Endometrial microvascular endothelial cells (primary cell): Measurements from ENCODE around the gene CXXC5. TPM values are rescaled to one million over a fixed set of nuclear protein-coding genes. Genes with fewer than 3 reads are reported as not detected.

Experiments
- in situ Hi-C: cut with HindIII; loops from 2 replicates; pipeline ENCODE4 v1.10.0; 2017; ENCODE audit warnings: low sequenced_read_pairs, low pct_unique_long_range_greater_than_20kb; ENCODE audit errors: inconsistent ontology term
- total RNA-seq: library from RNA; depleted of rRNA; stranded (reverse); fragments of >200 nt; gene quantifications from one replicate; pipeline ENCODE4 v1.2.3, GENCODE V29; 2015; ENCODE audit errors: inconsistent ontology term

Gene CXXC5
- total RNA-seq, 1 donor from 2014 or later, result 1.5 TPM

DNA sequence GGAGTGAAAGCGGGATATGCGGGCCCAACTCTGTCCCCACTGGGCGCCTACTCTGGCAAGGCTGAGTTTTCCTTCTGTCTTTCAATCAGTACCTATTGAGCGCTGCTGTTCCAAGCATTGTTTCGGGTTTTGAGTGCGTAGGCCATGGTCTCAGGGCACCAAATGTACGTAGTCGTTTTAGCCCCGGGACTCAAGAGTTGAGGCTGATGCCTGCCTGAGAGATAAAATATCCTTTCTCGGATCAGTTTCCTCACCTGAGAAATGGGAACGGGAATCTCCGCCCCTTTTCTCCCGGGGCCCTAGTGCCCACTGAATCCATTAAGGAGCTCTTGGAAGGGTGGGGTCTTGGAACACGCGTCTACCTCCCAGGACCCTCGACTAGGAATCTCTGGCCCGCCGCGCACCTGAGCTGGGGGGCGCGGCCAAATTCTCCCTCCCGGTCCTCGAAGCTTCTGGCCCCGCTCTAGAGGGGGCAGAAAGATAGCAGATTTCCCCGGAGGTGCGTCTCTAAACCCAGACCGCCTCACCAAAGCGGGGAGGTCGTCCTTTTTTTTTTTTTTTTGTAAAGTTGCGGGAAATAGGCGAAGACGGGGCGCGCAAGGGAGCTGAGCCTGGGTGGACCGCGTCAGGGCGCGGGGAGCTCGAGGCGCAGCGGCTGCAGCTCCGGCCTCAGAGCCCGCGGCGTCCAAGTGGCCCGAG lies 494 bp upstream of the CXXC5 start:
- in situ Hi-C loops, result loop anchor here (10.0 to 25.0 kb wide), 2 partner anchors 57 to 115 kb away; no protein-coding TSS in a partner anchor

- in situ Hi-C loops, result loop anchor here (10.0 to 25.0 kb wide), 2 partner anchors 55 to 113 kb away; no protein-coding TSS in a partner anchor
Observed at GRCh38 chr5:139649082-139649991, 1.2 kb downstream of the CXXC5 start.

DNA sequence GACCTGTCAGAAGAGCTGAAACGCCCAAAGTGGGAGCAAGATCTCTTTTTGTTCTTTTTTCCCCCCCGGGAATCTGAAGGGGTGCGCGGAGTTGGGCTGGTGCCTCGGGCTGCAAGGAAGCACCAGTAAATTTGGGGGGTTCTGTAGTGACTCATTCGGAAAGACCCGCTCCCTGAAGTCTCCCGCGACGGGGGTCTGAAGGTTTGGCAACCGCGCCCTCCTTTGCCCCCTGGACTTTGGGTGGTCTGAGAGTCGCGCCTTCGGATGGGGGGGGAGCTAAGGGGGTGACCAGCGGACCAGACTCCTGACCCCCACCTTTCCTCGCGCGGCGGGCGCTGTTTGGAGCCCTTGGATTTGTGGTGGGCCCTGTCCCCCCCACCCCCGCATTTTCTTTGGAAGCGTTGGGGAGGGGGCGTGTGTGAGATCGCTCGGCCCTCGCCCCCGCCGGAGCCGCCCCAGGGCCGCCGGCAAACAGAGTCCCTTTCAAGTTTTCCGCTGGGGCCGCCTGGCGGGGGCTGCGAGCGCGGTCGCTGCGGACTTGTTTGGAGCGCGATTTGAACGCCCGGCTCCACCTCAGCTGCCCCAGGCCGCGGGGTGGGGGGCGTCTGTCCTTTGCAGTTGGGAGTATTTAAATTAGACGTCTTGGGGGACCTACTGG lies 2.0 kb downstream of the CXXC5 start:
- in situ Hi-C loops, result no loop called here

- in situ Hi-C loops, result no loop called here
Observed at GRCh38 chr5:139650689-139651042, 2.5 kb downstream of the CXXC5 start.

- in situ Hi-C loops, result no loop called here
Observed at GRCh38 chr5:139651043-139651834, 3.1 kb downstream of the CXXC5 start.

GRCh38 chr5:139651853-139652787 lies 4.0 kb downstream of the CXXC5 start:
- in situ Hi-C loops, result no loop called here

DNA sequence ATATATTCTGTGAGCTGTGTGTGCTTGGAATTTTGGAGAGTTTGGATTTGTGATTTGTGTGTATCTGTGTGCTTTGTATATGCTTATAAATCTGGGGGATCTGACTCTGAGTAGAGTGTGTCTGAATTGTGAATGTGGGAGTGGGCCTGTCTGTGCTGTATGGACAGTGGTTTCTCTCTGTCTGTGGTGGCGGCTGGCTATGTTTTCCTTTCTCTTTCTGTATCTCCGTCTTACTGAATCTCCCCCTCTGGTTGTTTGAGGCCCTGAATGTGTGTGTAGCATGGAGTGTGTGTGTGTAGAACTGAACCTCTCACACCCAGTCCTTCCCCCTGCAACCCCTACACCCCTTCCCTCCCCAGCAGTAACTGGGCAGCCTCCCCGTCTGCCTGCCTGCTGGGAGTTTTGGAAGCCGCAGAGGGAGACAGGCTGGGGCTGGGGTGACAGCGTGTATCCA lies 4.7 kb downstream of the CXXC5 start:
- in situ Hi-C loops, result no loop called here

- in situ Hi-C loops, result no loop called here
Observed at GRCh38 chr5:139653616-139654015, 5.5 kb downstream of the CXXC5 start.

- in situ Hi-C loops, result no loop called here
Observed at GRCh38 chr5:139654464-139654863, 6.3 kb downstream of the CXXC5 start.

DNA sequence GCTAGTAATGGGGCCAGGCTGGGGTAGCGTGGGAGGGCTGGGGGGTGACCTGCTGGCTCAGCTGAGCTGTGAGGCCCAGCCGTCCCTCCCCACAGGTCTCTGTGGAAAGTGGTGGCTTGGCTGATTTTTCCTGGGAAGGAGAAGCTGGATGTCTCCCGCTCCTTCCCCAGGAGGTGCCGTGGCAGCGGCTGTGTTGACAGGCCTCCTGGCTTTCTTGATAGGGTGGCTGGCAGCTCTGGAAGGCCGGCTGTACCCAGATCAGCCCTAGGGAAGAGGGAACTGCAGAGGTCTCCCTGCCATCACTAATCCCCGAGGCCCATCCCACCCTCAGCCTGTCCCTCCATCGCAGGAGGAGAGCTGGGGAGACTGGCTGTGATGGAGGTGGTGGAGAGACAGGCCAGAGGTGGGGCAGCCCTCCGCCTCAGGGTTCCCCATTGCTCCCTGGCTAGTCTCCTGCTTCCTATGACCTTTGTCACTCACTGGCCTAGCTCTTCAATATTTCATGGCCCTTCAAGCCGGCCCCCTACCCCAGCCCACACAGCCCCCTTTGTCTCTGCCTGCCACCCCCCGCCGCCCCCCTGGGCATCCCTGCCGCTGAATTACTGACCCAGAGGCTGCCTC lies 6.8 kb downstream of the CXXC5 start:
- in situ Hi-C loops, result no loop called here

GRCh38 chr5:139655727-139656271 lies 7.7 kb downstream of the CXXC5 start:
- in situ Hi-C loops, result no loop called here

DNA sequence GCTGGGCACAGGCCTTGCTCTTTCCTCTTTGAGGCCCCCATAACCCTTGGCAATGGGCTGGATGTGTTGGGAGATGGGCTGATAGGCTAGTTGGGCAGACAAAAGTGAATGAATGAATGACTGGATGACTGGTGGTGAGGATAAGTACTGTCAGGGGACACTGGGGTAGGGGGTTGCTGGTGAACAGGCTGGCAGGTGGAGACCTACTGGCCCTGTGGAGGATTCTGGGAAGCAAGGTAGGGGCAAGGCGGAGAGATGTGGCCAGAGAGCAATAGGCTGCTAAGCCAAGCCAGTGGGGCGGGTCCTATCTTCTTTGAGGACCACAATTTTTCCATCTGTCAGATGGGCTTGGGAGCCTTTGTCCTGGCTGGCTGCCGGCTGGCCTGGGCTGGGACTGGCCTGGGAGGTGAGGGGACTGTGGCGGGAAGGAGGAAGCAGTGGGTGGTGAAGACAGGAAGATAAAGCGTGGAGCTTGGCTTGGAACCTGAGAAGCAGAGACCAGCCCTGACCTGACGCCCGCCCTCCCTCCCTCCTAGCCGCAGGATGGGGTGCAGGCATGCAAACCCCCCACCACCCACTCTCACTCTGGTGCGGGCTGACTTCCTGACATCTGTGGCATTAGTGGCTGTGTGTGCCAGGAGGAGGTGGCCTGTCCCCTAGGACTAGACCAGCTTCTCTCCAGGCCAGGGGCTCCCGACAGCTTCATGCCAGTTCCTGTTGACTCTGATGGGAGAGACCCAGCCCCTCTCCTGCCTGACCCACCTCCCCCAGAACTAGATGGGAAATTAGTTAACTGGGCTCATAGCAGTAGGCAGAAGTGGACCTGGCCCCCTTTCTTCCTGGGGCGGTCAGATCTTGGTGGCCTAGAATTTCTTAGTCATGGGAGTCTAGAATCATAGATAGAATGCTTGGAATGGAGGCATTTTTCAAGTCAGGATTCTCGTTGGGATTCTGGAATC lies 9.5 kb downstream of the CXXC5 start:
- in situ Hi-C loops, result no loop called here

DNA sequence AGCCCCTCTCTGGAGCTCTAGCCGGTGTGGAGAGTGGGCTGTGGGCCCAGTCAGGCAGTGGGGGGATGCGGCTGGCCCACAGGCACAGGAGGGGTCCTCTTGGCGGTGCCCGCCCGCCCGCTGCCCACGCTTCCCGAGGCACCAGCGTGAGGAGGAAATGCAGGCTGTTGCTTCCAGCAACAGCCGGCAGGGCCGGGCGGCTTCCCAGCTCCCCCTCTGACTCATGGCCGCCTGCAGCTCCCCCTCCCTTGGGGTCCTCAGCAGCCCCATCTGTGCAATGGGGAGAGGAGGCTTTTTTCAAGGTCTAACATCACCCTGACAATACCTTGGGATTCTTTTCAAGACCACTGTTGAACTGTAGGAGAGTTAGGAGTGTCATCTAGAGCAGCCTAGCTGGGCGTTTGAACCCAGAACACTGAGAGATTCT lies 10.4 kb downstream of the CXXC5 start:
- in situ Hi-C loops, result no loop called here

- in situ Hi-C loops, result no loop called here
Observed at GRCh38 chr5:139658928-139659667, 10.9 kb downstream of the CXXC5 start.

DNA sequence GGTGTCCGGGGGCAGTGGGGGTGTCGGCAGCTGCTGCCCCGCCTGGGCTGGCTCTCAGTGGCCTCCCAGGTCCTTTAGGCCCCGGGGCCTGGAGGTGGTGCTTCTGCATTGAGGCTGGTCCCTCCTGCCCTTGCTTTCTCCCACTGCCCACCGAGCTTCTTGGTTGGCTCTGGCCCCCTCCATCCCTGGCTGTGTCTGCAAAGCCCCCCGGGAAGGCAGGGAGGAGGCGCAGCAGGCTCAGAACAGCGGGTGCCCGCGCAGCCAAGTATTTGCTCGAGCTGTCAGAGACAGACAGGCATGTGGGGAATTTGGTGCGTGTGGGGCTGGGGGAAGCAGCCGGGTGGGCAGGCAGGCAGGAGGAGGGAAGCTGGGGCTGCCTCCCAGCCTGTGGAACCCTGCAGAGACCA lies 11.5 kb downstream of the CXXC5 start:
- in situ Hi-C loops, result no loop called here
